PC-3 (cell line): Measurements from ENCODE around the gene RIPOR2. TPM values are rescaled to one million over a fixed set of nuclear protein-coding genes. Genes with fewer than 3 reads are reported as not detected.
A peak's percentile ranks its signal among the peaks of the same experiment; 100 is the strongest.
"Not testable (repeated sequence)": the region's sequence is repeated elsewhere in the genome, so short reads cannot be mapped to it uniquely, and the experiment has no call there.

Experiments
- ATAC-seq: fragments of 200-7000 bp; cut with Tn5 transposase; 2 replicates; pipeline ENCODE4 v1.9.1; 2020; ENCODE audit warnings: mild to moderate bottlenecking, moderate library complexity
- BruUV-seq: library from RNA; stranded (reverse); fragments of 400-500 nt; replicated peaks from 2 replicates; lab custom pipeline; 2021; lab: Mats Ljungman, UMichigan
- CTCF ChIA-PET: fragments of 300-600 bp; sonication (Branson Sonifier 250); formaldehyde crosslinking; loops from one replicate; lab custom pipeline; 2022; ENCODE audit warnings: antibody characterized with exemption; lab: Charles Lee
- POLR2A ChIA-PET: fragments of 300-600 bp; sonication (Branson Sonifier 250); formaldehyde crosslinking; loops from one replicate; lab custom pipeline; 2022; ENCODE audit warnings: antibody characterized with exemption; ENCODE audit not compliant: unreplicated experiment; lab: Charles Lee
- DNase-seq: peaks from one replicate; pipeline ENCODE4 v3.0.0-alpha.2; 2015
- H2AFZ ChIP-seq: fragments of 300-600 bp; sonication (generic); 2 replicates; pipeline ENCODE4 v1.6.0; 2016; ENCODE audit warnings: antibody characterized with exemption, low read length
- H3F3A ChIP-seq: fragments of 300-600 bp; sonication (generic); one replicate; pipeline ENCODE4 v1.6.0; 2017; ENCODE audit warnings: antibody characterized with exemption, low read length, control low read depth, mild to moderate bottlenecking; ENCODE audit not compliant: unreplicated experiment
- H3K27ac ChIP-seq: fragments of 300-600 bp; sonication (generic); 2 replicates; pipeline ENCODE4 v1.5.1; 2016; ENCODE audit warnings: mild to moderate bottlenecking, low read length
- H3K27me3 ChIP-seq: fragments of 300-600 bp; sonication (generic); 2 replicates; pipeline ENCODE4 v1.6.1; 2016; ENCODE audit warnings: low read length, mixed read lengths
- H3K36me3 ChIP-seq: fragments of 300-600 bp; sonication (generic); 2 replicates; pipeline ENCODE4 v1.6.1; 2016; ENCODE audit warnings: low read depth, mixed run types, low read length, mixed read lengths
- H3K4me1 ChIP-seq: fragments of 300-600 bp; sonication (generic); 2 replicates; pipeline ENCODE4 v1.5.1; 2016; ENCODE audit warnings: low read length; ENCODE audit not compliant: insufficient read depth
- H3K4me2 ChIP-seq: fragments of 300-600 bp; sonication (generic); 2 replicates; pipeline ENCODE4 v1.6.0; 2016; ENCODE audit warnings: low read length
- H3K4me3 ChIP-seq: fragments of 300-600 bp; sonication (generic); 2 replicates; pipeline ENCODE4 v1.5.1; 2016; ENCODE audit warnings: mild to moderate bottlenecking, low read length, mixed read lengths
- H3K79me2 ChIP-seq: fragments of 300-600 bp; sonication (generic); 2 replicates; pipeline ENCODE4 v1.6.1; 2017; ENCODE audit warnings: low read length, mixed read lengths
- H3K9ac ChIP-seq: fragments of 300-600 bp; sonication (generic); 2 replicates; pipeline ENCODE4 v1.6.0; 2016; ENCODE audit warnings: mild to moderate bottlenecking, low read length
- H3K9me2 ChIP-seq: fragments of 300-600 bp; sonication (generic); replicated peaks from 2 replicates; pipeline ENCODE4 v1.6.1; 2016; ENCODE audit warnings: mixed run types, low read length, mixed read lengths
- H3K9me3 ChIP-seq: fragments of 300-600 bp; sonication (generic); 2 replicates; pipeline ENCODE4 v1.6.1; 2016; ENCODE audit warnings: low read length, mixed read lengths
- H4K20me1 ChIP-seq: fragments of 300-600 bp; sonication (generic); 2 replicates; pipeline ENCODE4 v1.6.1; 2016; ENCODE audit warnings: low read length, mixed read lengths
- EZH2 ChIP-seq: fragments of 300-600 bp; sonication (generic); IDR thresholded peaks from one replicate; pipeline ENCODE4 v1.6.1; 2017; ENCODE audit warnings: antibody characterized with exemption, mild to moderate bottlenecking, low read length; ENCODE audit not compliant: unreplicated experiment
- EZH2phosphoT487 ChIP-seq: fragments of 300-600 bp; sonication (generic); IDR thresholded peaks from 2 replicates; pipeline ENCODE4 v1.6.1; 2018; ENCODE audit warnings: mild to moderate bottlenecking, antibody characterized with exemption, low read length, borderline replicate concordance
- intact Hi-C: fragments of 100-400 bp; cut with micrococcal nuclease; formaldehyde crosslinking; loops from 2 replicates; pipeline ENCODE4 v1.9.0; 2023
- total RNA-seq: library from RNA; depleted of rRNA; stranded (reverse); fragments of >200 nt; gene quantifications from 2 replicates; pipeline ENCODE4 v1.2.3, GENCODE V29; 2014
- TF ChIP-seq, protein P1 (sequence below): fragments of 300-600 bp; sonication (generic); conservative IDR thresholded peaks from 2 replicates; pipeline ENCODE4 v1.5.1; 2017; ENCODE audit warnings: antibody characterized with exemption, low read depth, mild to moderate bottlenecking, low read length

The RIPOR2 gene
- total RNA-seq, 1 experiment from 2014 or later, result 0.44 TPM

DNA sequence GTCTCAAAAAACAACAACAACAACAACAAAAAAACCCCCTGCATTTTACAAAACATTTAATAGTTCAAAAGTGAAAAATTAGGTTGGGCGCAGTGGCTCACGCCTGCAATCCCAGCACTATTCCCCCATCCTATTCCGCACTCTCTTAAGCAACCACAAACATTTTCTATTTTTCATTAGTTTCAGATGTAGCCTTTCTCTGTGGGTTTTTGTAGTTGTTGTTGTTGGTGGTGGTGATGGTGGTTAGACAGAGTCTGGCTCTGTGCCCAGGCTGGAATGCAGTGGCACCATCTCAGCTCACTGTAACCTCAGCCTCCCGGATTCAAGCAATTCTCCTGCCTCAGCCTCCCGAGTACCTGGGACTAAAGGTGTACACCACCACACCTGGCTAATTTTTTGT is 167.4 kb downstream of the RIPOR2 start:
- H3K4me1 ChIP-seq, result no peaks in the 10 kb centered on the region
- DNase-seq (no peak), ATAC-seq (no peak)
- H2AFZ ChIP-seq, result no peak overlapping the region
- no peak overlapping the region for H3K4me2 ChIP-seq
- intact Hi-C loops, result no loop called here
- no peak overlapping the region for H3K4me3 ChIP-seq
- no peaks in the 10 kb centered on the region for H3F3A ChIP-seq
- ChIA-PET CTCF (no interaction called here), POLR2A (no interaction called here)
- no peaks in the 10 kb centered on the region for H4K20me1 ChIP-seq
- H3K36me3 ChIP-seq, result no peaks in the 10 kb centered on the region
- no TSS peak for BruUV-seq
- TF ChIP-seq, protein P1, sequence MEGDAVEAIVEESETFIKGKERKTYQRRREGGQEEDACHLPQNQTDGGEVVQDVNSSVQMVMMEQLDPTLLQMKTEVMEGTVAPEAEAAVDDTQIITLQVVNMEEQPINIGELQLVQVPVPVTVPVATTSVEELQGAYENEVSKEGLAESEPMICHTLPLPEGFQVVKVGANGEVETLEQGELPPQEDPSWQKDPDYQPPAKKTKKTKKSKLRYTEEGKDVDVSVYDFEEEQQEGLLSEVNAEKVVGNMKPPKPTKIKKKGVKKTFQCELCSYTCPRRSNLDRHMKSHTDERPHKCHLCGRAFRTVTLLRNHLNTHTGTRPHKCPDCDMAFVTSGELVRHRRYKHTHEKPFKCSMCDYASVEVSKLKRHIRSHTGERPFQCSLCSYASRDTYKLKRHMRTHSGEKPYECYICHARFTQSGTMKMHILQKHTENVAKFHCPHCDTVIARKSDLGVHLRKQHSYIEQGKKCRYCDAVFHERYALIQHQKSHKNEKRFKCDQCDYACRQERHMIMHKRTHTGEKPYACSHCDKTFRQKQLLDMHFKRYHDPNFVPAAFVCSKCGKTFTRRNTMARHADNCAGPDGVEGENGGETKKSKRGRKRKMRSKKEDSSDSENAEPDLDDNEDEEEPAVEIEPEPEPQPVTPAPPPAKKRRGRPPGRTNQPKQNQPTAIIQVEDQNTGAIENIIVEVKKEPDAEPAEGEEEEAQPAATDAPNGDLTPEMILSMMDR, result no peak
- no peak for TF ChIP-seq EZH2phosphoT487
- no peak for TF ChIP-seq EZH2
- H3K79me2 ChIP-seq, result no peaks in the 10 kb centered on the region
- H3K27me3 ChIP-seq, result no peaks in the 10 kb centered on the region
- H3K9ac ChIP-seq, result no peak overlapping the region
- no peaks in the 10 kb centered on the region for H3K9me2 ChIP-seq
- H3K9me3 ChIP-seq, result no peaks in the 10 kb centered on the region
- H3K27ac ChIP-seq, result no peak overlapping the region

DNA sequence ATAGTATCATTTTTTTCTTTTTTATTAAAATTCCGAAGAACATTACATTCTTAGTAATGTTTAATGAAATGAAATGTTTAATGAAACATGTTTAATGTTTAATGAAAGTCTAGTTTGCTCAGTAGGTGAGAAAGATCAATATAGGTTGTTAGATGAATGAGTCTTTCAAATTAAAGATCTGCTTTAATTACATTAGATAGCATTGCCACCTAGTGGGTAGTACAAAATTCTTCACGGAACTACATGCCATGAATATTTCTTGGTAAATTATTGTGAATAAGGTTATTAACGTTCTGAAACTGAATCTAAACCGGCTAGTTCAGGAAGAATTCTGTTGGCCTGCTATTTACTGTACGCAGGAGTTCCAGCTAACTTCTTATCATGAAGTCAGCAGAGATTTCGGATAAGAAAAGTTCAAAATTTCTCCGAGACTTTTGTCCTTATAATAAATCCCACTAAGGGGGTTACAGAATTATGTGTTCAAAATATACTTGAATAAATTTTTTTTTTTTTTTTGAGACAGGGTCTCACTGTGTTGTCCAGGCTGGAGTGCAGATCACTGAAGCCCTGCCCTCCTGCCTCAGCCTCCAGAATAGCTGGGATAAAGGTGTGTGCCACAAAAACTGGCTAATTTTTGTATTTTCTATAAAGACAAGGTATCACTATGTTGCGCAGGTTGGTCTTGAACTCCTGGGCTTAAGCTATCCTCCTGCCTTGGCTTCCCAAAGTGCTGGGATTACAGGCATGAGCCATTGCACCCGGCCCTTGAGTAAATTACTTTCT is 168.9 kb downstream of the RIPOR2 start:
- intact Hi-C loops, result loop anchor here (1.0 to 2.0 kb wide), 5 partner anchors 46 to 242 kb away; no protein-coding TSS in a partner anchor
- H3K79me2 ChIP-seq, result no peaks in the 10 kb centered on the region
- peak; percentile 62 for DNase-seq
- no peaks in the 10 kb centered on the region for H3K4me1 ChIP-seq
- TF ChIP-seq EZH2phosphoT487, result no peak
- TF ChIP-seq, protein P1, result peak; percentile 84
- peak overlapping the region; percentile 54 for H3K4me2 ChIP-seq
- no TSS peak for BruUV-seq
- H4K20me1 ChIP-seq, result no peaks in the 10 kb centered on the region
- H3K4me3 ChIP-seq, result no peak overlapping the region
- H3K9ac ChIP-seq, result no peak overlapping the region
- no peaks in the 10 kb centered on the region for H3K9me3 ChIP-seq
- peak; percentile 75 for ATAC-seq
- no peak overlapping the region for H3K27ac ChIP-seq
- H3K36me3 ChIP-seq, result no peaks in the 10 kb centered on the region
- no peaks in the 10 kb centered on the region for H3K9me2 ChIP-seq
- H2AFZ ChIP-seq, result peak overlapping the region; percentile 57
- no peaks in the 10 kb centered on the region for H3K27me3 ChIP-seq
- ChIA-PET CTCF (interaction anchor here (0.6 kb wide), 2 partner anchors 186 to 244 kb away, joined by 3 read pairs; no protein-coding TSS in a partner anchor), POLR2A (no interaction called here)
- no peaks in the 10 kb centered on the region for H3F3A ChIP-seq

DNA sequence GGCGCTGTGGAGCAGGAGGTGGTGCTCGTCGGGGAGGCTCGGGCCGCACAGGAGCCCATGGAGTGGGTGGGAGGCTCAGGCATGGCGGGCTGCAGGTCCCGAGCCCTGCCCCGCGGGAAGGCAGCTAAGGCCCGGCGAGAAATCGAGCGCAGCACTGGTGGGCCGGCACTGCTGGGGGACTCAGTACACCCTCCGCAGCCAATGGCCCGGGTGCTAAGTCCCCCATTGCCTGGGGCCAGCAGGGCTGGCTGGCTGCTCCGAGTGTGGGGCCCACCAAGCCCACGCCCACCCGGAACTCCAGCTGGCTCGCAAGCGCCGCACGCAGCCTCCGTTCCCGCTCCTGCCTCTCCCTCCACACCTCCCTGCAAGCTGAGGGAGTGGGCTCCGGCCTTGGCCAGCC is 169.8 kb downstream of the RIPOR2 start:
- H3K9ac ChIP-seq, H2AFZ ChIP-seq, H3K4me3 ChIP-seq, CTCF ChIA-PET, H3K79me2 ChIP-seq, H3K4me2 ChIP-seq, ATAC-seq, DNase-seq, H3F3A ChIP-seq, H3K27me3 ChIP-seq, H3K4me1 ChIP-seq, H4K20me1 ChIP-seq, H3K27ac ChIP-seq, H3K9me2 ChIP-seq, H3K36me3 ChIP-seq, POLR2A ChIA-PET, H3K9me3 ChIP-seq, BruUV-seq: not testable (repeated sequence)
- intact Hi-C loops, result loop anchor here (1.0 to 2.0 kb wide), 5 partner anchors 45 to 241 kb away; no protein-coding TSS in a partner anchor

DNA sequence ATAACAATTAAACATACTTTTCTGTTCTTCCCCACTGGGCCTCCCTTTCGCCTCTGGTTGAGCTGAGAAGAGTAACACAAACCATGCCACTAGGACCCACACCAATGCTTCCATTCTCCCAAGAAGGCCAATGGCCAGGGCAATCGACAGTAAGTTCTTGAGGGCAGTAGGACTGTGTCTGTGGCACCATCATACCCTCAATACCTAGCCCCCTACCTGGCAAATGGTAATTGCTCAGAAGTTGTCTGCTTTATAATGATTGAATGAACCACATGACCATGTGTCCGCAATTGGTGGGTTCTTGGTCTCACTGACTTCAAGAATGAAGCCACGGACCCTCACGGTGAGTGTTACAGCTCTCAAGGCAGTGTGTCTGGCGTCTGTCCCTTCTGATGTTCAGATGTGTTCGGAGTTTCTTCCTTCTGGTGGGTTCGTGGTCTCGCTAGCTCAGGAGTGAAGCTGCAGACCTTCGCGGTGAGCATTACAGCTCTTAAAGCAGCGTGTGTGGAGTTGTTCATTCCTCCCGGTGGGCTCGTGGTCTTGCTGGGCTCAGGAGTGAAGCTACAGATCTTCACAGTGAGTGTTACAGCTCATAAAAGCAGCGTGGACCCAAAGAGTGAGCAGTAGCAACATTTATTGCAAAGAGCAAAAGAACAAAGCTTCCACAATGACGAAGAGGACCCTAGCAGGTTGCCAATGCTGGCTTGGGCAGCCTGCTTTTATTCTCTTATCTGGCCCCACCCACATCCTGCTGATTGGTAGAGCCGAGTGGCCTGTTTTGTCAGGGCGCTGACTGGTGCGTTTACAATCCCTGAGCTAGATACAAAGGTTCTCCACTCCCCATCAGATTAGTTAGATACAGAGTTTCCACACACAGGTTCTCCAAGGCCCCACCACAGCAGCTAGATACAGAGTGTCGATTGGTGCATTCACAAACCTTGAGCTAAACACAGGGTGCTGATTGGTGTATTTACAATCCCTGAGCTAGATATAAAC is 170.6 kb downstream of the RIPOR2 start:
- H3K9me3 ChIP-seq, H3K9ac ChIP-seq, H3K4me2 ChIP-seq, CTCF ChIA-PET, H3K27ac ChIP-seq, H3K4me1 ChIP-seq, H4K20me1 ChIP-seq, H2AFZ ChIP-seq, DNase-seq, ATAC-seq, H3K36me3 ChIP-seq, H3K27me3 ChIP-seq, H3F3A ChIP-seq, POLR2A ChIA-PET, H3K9me2 ChIP-seq, H3K4me3 ChIP-seq, intact Hi-C loops, H3K79me2 ChIP-seq: not testable (repeated sequence)
- BruUV-seq, result TSS peak; percentile 57
